DMS 273 treated with DMSO at 0.1 percent for 48 hours (cell line): ENCODE results near the gene DLGAP4.

Experiments
- DNase-seq: peaks from one replicate; lab custom pipeline; 2025; lab: John Stamatoyannopoulos, UW

DLGAP4 gene

DNA sequence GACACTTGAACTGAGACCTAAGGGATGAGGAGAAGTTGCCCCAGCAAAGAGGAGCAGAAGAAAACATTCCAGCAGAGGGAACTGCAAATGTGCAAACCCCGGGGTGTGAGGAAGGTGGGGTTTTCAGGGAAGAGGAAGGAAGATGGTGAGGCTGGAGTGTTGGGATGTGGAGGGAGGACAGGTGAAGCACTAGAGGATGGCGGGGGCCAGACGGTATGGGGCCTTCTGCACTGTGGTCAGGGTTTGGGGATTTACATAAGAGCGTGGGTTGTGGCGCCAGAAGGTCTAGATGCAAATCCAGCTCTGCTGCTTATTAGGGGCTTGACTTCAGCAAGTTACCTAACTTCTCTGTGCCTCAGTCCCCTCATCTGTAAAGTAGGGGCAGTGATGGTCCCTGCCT, 16.0 kb downstream of the DLGAP4 start:
- no peak for DNase-seq

DNA sequence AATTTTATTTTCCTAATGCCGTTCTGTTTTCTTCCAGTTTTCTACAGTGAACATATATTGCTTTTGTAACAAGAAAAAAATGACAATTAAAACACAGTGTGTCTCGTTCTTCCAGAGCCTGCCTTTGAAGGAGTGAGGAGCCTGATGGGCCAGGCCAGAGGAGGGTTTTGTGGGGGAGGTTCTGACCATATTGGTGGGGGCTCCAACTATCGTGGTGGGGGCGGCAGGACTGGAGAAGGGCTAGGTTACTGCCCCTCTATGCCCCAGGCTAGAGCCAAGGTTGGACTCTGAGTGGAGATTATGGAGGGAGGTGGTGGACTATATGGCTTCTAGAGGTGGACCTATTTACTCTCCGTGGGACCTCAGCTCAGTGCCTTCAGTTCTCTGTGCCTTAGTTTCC, 24.0 kb downstream of the DLGAP4 start:
- no peak for DNase-seq

DNA sequence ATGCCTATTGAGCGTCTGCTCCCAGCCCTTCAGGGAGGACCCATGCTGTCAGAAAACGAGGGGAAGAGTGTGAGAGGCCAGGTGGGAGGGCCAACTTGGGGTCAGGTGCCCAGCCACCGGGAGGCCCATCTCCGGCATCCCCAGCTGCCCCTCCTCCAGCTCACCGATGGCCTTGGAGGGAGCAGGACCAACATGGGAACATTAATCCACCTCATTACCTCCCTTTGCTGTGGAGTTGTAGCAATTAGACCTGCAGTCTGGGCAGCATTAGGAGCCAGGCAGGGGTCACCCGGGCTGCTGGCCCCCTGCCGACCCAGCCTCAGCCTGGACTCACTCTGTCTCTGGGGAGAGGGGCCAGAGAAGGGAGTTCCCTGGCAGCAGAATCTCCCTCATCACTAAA, 25.1 kb downstream of the DLGAP4 start:
- DNase-seq, result no peak

DNA sequence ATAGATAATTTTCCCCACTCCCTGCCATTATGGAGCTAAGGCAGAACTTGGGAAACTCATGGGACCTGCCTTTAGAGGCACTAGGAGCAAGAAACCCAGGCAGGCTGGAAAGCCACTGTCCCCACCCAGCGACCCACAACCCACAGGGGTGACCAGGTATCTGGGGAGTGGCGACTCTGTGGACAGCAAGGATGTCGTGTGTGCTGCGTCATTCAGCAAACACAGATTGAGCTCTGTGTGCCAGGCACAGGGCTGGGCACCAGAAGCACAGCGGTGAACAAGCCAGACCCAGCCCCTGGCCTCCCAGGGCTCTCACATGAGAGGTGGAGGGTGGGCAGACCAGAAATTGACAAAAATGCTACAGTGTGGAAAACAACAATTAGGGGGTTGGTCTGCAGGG, 27.7 kb downstream of the DLGAP4 start:
- DNase-seq, result no peak

DNA sequence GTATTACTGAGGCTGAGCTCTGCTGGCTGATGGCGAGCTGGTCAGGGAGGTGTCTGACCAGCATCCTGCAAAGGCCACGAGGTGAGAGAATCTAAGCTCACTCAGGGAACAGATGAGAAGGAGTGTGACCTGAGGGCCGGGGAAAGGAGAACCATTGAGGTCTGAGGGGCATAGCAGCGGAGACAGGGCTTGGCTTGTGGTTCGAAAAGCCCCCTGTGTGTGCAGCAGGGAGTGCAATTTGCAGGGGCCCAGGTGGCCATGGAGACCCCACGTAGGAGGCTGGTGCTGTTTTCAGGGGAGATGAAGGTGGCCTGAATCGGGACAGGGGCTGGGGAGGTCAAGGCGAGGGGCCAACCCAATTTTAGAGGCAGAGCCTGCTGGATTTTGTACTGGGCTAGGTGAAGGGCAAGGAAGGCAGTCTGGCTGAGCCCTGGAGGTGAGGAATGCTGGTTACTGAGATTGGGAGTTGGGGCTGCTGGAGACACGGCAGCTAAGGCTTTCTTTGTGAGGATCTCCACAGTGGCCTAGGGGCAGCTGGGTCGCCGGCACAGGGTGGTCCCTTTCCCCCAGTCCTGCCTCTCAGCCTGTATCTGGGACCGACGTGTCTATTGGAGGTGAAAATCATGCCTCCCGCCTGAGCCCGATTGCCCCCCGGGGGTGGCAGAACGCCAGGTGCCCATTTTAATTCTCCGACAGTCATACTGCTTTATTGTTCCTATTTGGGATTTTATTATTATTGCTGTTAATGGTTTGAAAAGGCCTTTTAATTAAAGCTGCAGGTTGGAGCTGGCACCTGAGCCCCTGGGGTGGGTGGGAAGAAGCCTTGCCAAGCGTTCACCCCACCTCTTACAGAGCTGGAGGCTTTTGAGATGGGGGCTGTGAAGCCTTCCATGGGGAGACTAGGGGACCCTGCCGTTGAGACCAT, 28.4 kb downstream of the DLGAP4 start:
- no peak for DNase-seq

DNA sequence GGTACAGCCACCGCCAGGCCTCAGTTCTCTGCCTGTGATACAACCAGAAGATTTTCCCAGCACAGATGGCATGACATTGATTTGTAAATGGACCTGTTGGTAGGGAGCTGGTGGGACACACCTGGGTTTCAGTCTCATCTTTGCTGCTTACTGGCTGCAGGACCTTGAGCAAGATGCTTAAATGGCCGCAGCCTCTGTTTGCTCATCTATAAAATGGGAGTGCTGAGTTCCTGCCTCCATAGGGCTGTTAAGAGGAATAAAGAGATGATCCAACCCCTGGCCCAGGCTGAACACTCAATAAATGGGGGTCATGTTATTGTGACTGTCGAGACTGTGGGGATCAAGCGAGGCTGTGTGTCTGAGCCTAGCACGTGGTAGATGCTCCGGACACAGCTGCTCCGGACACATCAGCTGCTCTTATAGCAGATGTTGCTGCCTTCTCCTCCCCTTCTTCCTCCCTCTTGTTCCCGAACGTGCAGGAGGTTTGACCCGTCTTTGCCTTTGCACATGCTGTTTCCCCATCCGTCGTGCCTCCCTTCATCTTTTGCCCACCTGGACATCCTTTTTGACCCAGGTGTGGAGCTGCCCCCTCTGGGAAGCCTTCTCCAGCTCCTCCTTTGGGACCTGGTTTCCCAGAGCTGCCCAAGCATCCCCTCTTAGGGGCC, 29.2 kb downstream of the DLGAP4 start:
- no peak for DNase-seq

DNA sequence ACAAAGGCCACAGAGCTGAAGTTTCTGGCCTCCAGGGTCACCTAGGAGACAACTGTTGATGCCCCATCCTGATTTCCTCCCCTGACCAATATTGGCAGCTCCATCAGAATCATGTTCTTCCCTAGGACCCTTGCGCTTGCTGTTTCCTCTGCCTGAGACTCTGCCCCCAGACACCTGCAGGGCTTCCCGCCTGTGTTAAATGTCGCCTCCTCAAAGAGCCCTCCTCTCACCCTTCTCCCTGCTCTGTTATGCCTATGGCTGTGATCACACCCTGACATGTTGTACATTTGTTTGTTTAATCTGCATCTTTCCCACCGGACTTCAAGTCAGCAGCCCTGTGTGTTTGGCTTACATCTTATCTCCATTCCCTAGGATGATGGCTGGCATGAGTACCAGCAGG, 30.1 kb downstream of the DLGAP4 start:
- DNase-seq, result no peak

DNA sequence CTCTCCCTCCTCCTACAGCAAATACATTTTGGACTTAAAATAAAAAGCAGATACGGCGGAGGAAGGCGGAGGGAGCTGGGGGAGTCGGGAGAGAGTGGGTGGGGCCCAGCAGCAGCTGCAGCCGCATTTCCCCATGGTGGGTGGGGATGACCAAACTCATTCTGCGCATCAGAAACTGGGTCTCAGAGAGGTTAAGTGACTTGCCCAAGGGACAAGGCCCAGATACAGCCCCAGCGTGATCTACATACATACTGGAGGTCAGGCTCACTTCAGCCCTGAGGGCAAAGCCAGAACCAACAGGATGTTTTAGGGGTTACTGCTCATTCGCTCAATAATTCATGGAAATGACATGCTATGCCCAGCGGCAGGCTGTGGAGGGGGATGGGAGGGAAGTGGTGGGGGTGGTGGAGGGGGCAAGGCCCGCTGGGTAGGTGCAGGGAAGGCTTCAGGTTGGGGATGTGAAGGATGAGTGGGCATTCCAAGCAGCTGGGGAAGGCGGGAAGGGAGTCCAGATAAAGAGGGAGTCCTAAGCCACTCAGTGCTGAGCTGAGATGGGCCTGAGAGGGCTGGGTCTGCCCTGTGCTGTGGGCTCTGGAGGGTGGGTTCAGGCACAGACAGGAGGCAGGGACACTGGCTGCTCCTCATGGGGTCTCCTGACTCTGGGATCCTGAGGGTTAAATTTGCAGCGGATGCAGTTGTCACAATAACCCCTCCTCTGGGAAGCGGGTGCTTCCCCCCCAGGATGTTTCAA, 31.0 kb downstream of the DLGAP4 start:
- DNase-seq, result no peak

DNA sequence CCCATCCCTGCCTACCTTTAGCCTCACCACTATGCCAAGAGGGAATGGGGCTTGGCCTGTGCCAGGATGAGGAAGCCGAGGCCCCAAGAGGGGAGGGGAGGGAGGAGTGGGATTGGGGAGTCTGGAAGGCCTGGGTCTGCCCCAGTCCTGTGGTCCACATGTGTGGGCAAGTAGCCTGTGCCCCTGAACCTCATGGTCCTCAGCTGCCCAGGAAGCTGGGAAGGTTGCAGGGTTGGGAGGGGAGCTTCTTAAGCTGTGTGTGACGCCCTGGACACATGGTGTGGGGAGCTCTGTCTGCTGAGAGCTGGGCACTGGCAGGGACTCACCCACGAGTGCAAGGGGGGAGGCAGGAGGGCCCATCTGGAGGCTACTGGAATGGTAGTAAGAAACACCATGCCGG, 31.7 kb downstream of the DLGAP4 start:
- DNase-seq, result no peak

DNA sequence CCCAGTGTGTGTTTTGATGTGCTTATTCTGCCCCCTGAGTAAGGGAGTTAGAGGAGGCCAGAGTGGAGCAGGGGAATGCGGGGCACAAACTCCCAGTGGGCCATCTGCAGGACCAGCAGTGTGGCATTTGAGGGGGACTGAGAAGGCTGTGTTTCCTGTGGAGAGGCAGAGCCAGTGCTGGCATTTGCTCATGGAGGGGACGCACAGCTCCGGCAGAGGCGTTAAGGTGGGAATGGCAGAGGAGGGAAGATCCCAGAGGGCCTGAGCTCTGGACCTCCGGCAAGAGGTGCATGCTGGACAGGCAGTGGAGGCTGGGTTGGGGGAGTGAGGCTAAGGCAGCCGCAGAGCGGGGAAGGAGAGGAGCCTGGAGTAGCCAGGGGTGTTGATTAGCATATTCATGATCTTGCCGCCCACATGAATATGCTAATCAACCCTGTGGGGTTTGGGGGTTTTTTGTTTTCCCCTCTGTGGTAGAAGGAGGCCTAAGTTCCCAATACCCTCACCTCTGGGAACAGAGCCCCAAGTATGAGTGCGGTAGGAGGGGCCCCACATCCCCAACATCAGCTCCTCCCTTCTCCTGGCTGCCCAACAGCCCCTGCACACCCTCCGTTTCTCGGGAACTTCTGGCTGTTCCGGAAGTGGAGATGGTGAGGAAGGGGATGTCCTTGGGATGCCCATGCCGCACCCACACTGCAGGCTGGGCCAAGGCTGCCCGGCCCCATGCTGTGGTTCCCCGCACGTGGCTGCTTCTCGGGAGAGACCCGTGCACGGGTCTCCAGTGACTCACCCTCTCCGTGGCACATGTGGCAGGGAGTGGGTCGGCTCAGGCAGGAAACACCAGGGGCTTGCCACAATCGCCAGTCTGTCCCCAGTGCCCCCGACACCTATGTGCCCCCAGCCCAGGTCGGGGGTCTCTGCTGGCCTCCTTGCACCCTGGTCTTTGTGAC, 33.8 kb downstream of the DLGAP4 start:
- DNase-seq, result no peak

DNA sequence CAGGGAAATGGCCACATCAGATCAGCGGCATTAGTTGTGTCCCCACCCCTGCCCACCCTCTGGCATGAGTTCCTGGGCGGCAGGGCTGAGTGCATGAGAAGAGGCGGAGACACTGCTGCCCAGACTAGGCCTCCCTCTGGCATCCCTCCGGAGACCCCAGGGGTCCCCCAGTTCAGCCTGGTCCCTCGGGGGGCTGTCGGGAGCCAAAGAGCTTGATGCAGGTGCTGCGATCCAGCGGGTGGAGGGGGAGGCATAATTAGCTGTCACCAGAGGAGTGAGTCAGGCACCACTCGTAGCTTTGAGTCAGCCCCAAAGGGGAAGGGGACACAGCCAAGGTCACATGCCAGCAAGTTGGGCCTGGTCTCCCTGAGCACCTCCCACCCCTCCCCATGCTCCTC, 34.5 kb downstream of the DLGAP4 start:
- DNase-seq, result no peak

DNA sequence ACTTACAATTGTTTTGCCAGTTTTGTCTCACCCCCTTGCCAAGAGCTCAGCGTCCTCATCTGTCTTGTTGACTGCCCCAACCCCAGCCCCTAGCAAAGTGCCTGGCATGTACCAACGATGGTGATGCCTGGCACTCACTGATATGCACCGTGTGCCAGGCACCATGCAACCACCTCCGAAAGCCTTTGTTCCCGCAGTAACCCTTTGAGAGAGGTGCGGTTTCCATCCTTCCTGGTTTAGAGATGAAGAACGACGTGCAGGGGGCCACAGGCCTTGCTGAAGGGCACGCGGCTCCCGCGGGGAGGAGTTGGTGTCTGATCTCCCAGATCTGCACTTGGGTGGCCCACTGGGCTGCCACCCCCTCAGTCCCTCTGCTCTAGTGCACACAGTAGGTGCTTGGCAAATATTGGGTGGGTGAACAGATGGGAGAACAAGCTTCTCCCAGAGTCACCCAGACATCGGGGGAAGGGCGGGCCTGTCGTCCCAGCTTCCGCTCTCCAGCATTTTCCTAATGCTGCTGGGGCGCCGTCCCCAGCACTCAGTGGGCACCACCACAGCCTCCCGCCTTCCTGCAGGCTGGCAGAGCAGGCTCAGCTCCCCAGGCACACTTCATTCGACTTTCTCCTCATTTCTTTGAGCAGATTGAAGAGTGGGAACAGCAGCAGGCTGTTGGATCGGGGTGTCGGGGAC, 35.3 kb downstream of the DLGAP4 start:
- DNase-seq, result no peak

DNA sequence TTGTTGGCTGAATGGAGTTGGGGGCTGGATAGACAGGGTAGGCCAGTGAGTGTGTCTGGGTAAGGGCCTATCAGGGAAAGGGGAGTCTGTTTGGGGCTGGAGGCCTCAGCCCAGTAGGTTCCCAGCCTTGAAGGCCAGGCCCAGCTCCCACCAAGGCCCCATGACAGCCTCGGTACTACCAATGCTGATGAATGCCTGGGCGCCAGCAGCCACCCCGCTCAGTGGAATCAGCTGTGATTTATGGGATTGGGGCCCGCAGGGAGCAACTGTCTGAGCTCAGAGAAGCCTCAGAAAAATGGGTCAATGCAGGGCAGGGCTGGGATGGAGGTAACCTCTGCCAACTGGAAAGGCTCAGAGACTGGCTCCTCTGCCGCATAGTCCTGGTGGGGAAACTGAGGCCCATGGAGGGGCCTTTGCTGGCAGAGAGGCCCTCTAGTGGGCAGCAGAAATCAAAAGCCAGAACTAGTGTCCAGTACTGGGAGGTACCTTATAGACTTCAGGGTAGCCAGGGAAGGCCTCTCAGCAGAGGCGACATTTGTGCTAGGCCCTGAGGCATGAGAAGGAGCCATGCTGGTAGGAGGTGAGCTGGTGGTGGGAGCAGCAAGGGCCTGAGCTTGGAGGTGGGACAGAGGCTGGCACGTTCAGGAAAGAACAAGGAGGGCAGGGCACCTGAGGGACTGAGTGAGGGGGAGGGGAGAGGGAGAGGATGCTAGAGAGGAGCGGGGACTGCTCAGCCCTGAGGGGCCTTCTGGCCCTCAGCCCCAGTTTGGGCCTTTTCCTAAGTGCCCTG, 36.4 kb downstream of the DLGAP4 start:
- no peak for DNase-seq

DNA sequence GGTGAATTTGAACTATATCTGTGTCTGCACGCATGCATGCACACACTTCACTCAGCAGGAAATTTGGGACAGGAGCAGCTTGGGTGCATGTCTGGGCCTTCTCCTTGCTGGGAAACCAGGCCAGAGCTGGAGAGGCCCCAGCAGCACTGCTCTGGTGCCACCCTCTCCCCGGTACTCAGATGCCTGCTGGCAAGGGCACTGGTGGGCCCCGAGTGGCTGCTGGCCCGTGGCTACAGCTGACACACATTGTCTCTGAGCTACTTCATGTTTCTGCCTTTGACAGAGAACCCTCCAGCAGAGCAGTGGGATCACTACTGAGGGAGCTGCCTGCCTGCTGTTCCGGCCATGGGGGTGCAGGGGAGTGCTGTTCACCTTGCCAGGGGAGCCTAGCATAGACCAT, 37.5 kb downstream of the DLGAP4 start:
- DNase-seq, result no peak

DNA sequence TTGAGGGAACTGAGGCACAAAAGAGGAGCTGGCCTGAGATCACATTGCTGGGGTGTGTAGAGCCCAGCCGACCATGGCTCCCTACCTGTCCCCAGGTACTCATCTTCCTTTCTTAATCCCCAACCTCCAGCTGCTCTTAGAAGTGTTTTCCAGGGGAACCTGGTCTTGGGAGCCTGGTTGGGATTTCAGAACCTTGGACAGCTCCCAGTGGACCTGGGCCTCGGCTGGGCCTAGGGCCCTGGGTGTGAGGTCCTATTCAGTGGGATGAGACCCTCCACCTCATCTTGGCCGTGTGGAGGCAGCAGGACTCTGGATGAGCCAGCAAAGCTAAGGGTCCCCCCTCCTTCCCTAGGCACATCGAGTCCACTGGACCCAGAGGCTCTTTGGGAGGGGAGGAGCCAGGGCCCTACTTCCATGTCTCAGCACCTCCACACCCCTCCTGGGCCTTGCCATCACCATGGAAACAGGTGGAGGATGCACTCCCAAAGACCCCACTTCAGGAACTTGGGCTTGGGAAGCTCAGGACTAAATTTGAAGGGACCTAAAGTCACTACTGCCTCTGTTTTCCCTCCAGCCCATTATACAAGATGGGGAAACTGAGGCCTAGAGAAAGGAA, 38.5 kb downstream of the DLGAP4 start:
- DNase-seq, result no peak

DNA sequence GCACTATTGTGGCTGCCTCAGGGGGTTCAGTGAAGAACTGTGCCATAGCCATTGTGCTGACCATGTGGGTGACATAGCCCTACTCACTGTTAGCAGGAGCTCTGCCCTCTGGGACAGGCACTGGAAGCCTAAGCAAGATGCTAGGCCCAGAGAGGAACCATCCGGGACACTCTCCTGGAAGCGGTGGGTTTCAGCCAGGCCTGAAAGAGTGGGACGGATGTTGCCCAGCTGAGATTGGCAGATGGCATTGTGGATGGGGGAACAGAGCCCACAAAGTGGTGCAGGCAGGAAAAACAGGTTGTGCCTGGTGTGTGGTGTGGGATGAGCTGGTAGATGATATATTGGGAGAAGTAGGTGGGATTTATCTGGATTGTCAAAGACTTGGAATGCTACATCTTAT, 40.1 kb downstream of the DLGAP4 start:
- DNase-seq, result no peak

DNA sequence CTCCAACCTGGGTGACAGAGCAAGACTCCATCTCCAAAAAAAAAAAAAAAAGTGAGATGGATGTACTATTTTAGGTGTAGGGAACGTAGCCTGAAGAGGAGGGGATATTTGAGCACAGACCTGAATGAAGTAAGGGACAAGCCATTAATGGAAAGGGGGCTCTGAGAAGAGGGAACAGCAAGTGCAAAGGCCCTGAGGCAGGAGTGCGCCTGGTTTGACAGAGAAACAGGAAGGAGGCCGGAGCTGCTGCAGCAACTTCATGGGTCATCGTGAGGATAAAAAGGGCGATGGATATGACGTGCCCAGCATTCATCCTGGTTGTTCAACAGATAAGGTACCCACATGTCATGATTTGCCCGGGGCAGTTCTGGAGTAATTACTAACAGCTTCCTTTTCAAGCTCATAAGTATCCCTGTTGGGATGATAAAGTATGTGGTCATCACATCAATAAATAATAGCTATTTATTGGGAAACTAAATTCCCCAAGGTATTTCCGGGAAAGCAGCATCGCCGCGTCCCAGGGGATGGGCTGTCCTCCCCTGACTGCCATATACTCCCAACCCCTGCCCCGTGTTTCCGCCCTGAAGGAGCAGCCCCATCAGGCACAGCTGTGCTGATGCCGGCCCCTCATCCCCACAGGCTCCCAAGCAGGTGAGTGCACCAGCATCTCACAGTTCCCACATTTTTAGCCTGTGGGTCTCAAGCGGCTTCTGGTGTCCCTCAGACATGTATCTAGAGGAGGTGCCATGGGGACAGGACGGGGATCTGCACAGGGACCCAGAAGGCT, 43.4 kb downstream of the DLGAP4 start:
- DNase-seq, result no peak

DNA sequence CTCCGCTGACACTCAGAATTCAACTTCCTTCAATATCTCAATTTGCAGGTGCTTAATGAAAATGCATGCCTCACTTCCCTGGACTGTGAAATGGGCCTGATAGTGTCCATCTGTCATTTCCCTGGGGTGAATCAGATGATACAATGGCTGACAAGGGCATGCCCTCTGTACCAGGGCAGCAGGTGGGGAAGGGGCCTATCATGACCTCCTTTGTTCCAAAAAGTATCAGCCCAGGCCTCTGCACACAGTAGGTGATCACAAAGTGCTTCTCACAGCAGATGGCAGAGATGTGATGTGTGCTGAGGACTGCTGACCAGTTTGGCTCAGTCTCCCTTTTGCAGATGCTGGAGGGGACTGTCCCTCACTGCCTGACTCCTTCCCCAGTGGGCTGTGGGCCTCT, 44.3 kb downstream of the DLGAP4 start:
- no peak for DNase-seq

DNA sequence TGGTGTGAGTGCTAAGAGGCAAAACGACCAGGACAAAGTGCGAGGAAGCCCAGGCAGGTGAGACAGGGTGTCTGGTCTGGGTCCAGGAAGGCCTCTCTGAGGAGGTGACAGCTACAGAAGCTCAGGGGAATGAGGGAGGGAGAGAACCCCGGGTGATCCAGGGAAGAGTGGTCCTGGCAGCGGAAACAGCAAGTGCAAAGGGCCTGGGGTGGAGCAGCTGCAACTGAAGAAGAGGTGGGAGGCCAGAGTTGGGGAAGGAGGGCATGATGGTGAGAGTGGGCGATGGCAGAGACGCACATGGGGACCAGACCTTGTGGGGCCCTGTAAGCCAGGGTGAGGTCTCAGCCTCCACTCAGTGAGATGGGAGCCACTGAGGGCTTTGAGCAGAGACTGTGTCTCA, 45.8 kb downstream of the DLGAP4 start:
- DNase-seq, result no peak
